ENCODE results near the gene NOS1AP.
"Not testable (repeated sequence)": the region's sequence is repeated elsewhere in the genome, so short reads cannot be mapped to it uniquely, and the experiment has no call there.

Gene NOS1AP

DNA sequence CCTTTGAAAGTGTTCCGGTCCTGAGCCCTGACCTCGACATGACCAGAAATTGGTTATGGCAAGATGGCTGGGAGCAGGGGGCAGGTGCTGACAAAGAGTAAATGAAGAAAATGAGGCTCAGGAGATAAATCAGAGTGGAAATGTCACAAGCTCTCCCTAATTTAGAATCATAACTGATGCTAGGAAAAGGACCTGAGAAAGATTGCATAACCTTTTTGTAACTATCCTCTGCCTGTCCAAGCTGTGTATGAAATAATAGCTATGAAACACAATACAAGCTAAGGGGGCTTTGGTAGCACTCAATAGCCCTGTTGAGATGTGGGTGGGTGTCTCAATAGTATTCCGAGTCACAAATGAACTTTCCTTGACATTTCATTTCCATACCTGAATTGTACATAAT is 12.9 kb upstream of the NOS1AP start:
- no peak overlapping the region for H3K27ac ChIP-seq
- TF ChIP-seq, protein P1, sequence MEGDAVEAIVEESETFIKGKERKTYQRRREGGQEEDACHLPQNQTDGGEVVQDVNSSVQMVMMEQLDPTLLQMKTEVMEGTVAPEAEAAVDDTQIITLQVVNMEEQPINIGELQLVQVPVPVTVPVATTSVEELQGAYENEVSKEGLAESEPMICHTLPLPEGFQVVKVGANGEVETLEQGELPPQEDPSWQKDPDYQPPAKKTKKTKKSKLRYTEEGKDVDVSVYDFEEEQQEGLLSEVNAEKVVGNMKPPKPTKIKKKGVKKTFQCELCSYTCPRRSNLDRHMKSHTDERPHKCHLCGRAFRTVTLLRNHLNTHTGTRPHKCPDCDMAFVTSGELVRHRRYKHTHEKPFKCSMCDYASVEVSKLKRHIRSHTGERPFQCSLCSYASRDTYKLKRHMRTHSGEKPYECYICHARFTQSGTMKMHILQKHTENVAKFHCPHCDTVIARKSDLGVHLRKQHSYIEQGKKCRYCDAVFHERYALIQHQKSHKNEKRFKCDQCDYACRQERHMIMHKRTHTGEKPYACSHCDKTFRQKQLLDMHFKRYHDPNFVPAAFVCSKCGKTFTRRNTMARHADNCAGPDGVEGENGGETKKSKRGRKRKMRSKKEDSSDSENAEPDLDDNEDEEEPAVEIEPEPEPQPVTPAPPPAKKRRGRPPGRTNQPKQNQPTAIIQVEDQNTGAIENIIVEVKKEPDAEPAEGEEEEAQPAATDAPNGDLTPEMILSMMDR (conservative IDR thresholded peaks at IDR 0.05) = no peak
- TF ChIP-seq ZFX (IDR thresholded peaks at IDR 0.05) = no peak

DNA sequence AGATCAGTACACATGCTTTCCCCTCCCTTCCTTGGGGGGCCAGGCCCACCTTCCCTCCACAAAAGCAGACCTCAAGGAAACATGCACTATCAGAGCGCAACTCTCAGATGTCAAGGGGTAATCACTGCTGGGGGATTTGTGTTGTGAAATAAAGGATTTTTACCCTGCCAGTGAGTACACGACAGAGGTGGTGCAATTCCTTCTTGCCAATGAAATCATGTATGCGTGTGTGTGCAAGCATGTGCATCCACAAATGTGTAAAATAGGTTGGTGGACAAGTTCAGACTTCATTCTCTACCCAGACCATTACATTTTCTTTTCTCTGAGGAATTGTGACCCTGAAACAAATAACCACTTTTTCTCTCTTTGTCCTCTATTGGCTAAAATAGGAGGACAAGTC is 9.8 kb upstream of the NOS1AP start:
- H3K27ac ChIP-seq = no peak overlapping the region
- TF ChIP-seq, protein P1 (conservative IDR thresholded peaks at IDR 0.05) = no peak
- TF ChIP-seq ZFX (IDR thresholded peaks at IDR 0.05) = no peak

- no peak for TF ChIP-seq ZFX (IDR thresholded peaks at IDR 0.05)
- TF ChIP-seq, protein P1 (conservative IDR thresholded peaks at IDR 0.05) = no peak
- H3K27ac ChIP-seq = no peak overlapping the region
Observed at GRCh38 chr1:162060314-162060713, 9.2 kb upstream of the NOS1AP start.

GRCh38 chr1:162062542-162063015 is 6.9 kb upstream of the NOS1AP start:
- no peak overlapping the region for H3K27ac ChIP-seq
- TF ChIP-seq ZFX (IDR thresholded peaks at IDR 0.05) = no peak

GRCh38 chr1:162065016-162065415 is 4.5 kb upstream of the NOS1AP start:
- TF ChIP-seq ZFX (IDR thresholded peaks at IDR 0.05) = no peak
- TF ChIP-seq, protein P1 (conservative IDR thresholded peaks at IDR 0.05) = no peak
- no peak overlapping the region for H3K27ac ChIP-seq

DNA sequence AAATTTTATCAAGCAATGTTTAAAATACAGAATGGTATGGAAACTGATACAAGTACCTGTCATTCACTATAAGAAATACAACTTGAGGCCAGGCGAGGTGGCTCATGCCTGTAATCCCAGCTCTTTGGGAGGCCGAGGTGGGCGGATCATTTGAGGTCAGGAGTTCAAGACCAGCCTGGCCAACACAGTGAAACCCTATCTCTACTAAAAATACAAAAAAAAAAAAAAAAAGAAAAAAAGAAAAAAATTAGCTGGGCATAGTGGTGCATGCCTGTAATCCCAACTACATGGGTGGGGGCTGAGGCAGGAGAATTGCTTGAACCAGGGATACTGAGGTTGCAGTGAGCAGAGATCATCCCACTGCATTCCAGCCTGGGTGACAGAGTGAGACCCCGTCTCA is 2.7 kb upstream of the NOS1AP start:
- not testable (repeated sequence) for H3K27ac ChIP-seq

- no peak overlapping the region for H3K27ac ChIP-seq
- TF ChIP-seq ZFX (IDR thresholded peaks at IDR 0.05) = no peak
- TF ChIP-seq, protein P1 (conservative IDR thresholded peaks at IDR 0.05) = no peak
Observed at GRCh38 chr1:162067466-162067865, 2.0 kb upstream of the NOS1AP start.

- TF ChIP-seq ZFX (IDR thresholded peaks at IDR 0.05) = no peak
- TF ChIP-seq, protein P1 (conservative IDR thresholded peaks at IDR 0.05) = no peak
- H3K27ac ChIP-seq = no peak overlapping the region
Observed at GRCh38 chr1:162068301-162068700, 1.2 kb upstream of the NOS1AP start.

All from C4-2B (cell line).